Endodermal cell (in vitro differentiated cells): ENCODE measurements around the gene LIPC. TPM values are rescaled to one million over a fixed set of nuclear protein-coding genes. Genes with fewer than 3 reads are reported as not detected.

Source experiments
- DNase-seq: peaks from one replicate; pipeline ENCODE4 v3.0.0-alpha.2; 2017
- H3K27ac ChIP-seq: 2 replicates; pipeline ENCODE4 v1.5.1; 2013; ENCODE audit warnings: mild to moderate bottlenecking, low read depth, low read length, moderate library complexity
- H3K27me3 ChIP-seq: 2 replicates; pipeline ENCODE4 v1.6.1; 2013; ENCODE audit warnings: mild to moderate bottlenecking, low read length, moderate library complexity; ENCODE audit not compliant: insufficient read depth, control insufficient read depth, poor library complexity, severe bottlenecking
- H3K36me3 ChIP-seq: 2 replicates; pipeline ENCODE4 v1.7.0; 2013; ENCODE audit warnings: mild to moderate bottlenecking, low read length, moderate library complexity; ENCODE audit not compliant: control insufficient read depth, insufficient read depth
- H3K4me1 ChIP-seq: one replicate; pipeline ENCODE4 v1.7.0; 2013; ENCODE audit warnings: low read length; ENCODE audit not compliant: control insufficient read depth, insufficient read depth
- H3K4me3 ChIP-seq: 2 replicates; pipeline ENCODE4 v1.5.1; 2013; ENCODE audit warnings: mild to moderate bottlenecking, low read length, moderate library complexity
- H3K9ac ChIP-seq: 2 replicates; pipeline ENCODE4 v1.6.1; 2013; ENCODE audit warnings: mild to moderate bottlenecking, low read length, moderate library complexity; ENCODE audit not compliant: poor library complexity, severe bottlenecking; ENCODE audit errors: extremely low read depth
- H3K9me3 ChIP-seq: 2 replicates; pipeline ENCODE4 v1.6.1; 2013; ENCODE audit warnings: mild to moderate bottlenecking, low read length, moderate library complexity; ENCODE audit not compliant: control insufficient read depth
- H3K27ac Mint-ChIP-seq: 2 replicates; pipeline ENCODE4 v1.8.0; 2020; ENCODE audit warnings: mixed read lengths
- H3K27me3 Mint-ChIP-seq: 2 replicates; pipeline ENCODE4 v1.8.0; 2021; ENCODE audit warnings: mild to moderate bottlenecking, mixed read lengths; ENCODE audit not compliant: insufficient read depth
- H3K36me3 Mint-ChIP-seq: 2 replicates; pipeline ENCODE4 v1.8.0; 2020; ENCODE audit warnings: low read depth, mixed read lengths
- H3K4me1 Mint-ChIP-seq: 2 replicates; pipeline ENCODE4 v1.8.0; 2020; ENCODE audit warnings: mixed read lengths
- H3K4me3 Mint-ChIP-seq: 2 replicates; pipeline ENCODE4 v1.8.0; 2020; ENCODE audit warnings: mild to moderate bottlenecking, moderate library complexity, mixed read lengths
- H3K9me3 Mint-ChIP-seq: 2 replicates; pipeline ENCODE4 v1.8.0; 2020; ENCODE audit warnings: mild to moderate bottlenecking, mixed read lengths
- CTCF ChIP-seq: fragments of 200-600 bp; sonication (generic); conservative IDR thresholded peaks from 2 replicates; pipeline ENCODE4 v1.5.0; 2021; ENCODE audit warnings: antibody characterized with exemption, mild to moderate bottlenecking
- WGBS, 2 experiments: methylation state at CpG; one replicate each; pipeline versions ENCODE4 v1.1.5 to v1.1.7; 2013; ENCODE audit warnings: missing lambda C conversion rate in 2 of 2, mixed read lengths in 1 of 2; ENCODE audit not compliant: insufficient coverage in 1 of 2, insufficient read length in 1 of 2; 5-methylcytosine and 5-hydroxymethylcytosine counted together
- total RNA-seq, 2 donors: library from RNA; stranded (reverse); fragmentation: NEBNext Ultra II Directional in 1 of 2; extraction: Animal tissue kit (Norgen Biotek cat#: 25700) in 1 of 2; gene quantifications; 2 replicates in 1 of 2; 3 replicates in 1 of 2; pipeline ENCODE4 v1.2.1, GENCODE V29; 2021

Gene LIPC
- total RNA-seq, 2 donors from 2014 or later = not detected

GRCh38 chr15:58616171-58616570, 184.4 kb downstream of the LIPC start:
- H3K27ac ChIP-seq = no peak overlapping the region
- peaks cover 39% of the 10 kb centered on the region for H3K9me3 Mint-ChIP-seq
- TF ChIP-seq CTCF = no peak

More at GRCh38 chr15:58616171-58616570, 184.4 kb downstream of the LIPC start:
- Histone ChIP-seq H3K9ac (no peak overlapping the region), H3K4me3 (no peak overlapping the region), H3K27me3 (no peaks in the 10 kb centered on the region), H3K36me3 (peaks cover 73% of the 10 kb centered on the region), H3K9me3 (peaks cover 62% of the 10 kb centered on the region), H3K4me1 (no peaks in the 10 kb centered on the region)
- Mint-ChIP-seq H3K36me3 (peaks cover 77% of the 10 kb centered on the region), H3K27me3 (no peaks in the 10 kb centered on the region), H3K27ac (no peak overlapping the region), H3K4me1 (peaks cover 9% of the 10 kb centered on the region), H3K4me3 (no peak overlapping the region)
- 100% methylated on average over 1 of the region's 1 CpG; no CpG with 5 or more reads in 1 of the 2 experiments for WGBS, 2 experiments
- no peak for DNase-seq
